ENCODE data around the gene TRERF1. TPM values are rescaled to one million over a fixed set of nuclear protein-coding genes. Genes with fewer than 3 reads are reported as not detected.

The TRERF1 gene
- total RNA-seq, 5 donors from 2014 or later (not counting 1 experiment from before 2014, with no cell fraction given): 20.5 to 52.2 (median 25.6) TPM

DNA sequence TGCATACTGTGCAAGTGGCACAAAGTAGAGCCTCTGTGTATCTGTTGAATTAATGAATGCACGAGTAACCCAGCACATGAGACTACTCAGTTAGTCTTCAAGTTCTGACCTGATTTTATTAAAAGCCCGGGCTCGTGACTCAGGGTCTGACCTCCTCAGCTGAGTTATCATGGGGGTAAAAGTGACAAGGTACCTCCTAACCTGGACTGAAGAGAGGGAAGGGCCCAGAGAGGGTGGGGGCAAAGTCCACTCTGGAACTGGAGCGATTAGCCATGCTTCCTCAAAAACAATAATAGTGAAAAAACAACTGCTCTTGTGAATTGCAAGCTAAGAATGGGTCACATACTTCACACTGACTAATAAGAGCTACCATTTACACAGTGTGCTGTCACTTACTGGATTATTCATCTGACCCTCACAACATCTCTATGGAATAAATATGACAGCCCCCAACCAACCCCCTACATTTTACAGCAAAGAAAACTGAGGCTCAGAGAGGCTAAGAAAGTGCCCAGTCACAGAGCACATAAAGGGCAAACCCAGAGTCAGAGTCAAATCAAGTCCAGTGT, 26.7 kb downstream of the TRERF1 start:
- Mint-ChIP-seq H3K27ac (peak overlapping the region; percentile 59 to 70), H3K4me1 (peaks cover 68 to 76% (median 75%) of the 10 kb centered on the region in 3 donors), H3K4me3 (peak overlapping the region in 1 of 3 donors; percentile 3), H3K9me3 (no peaks in the 10 kb centered on the region), H3K27me3 (no peaks in the 10 kb centered on the region), H3K36me3 (peaks cover 3% of the 10 kb centered on the region)
- DNase-seq (no peak), ATAC-seq (replicated peaks in 1 of 4) (no peak)
- no CpG with 5 or more reads among the region's 4 CpGs for WGBS (ENCODE audit: insufficient coverage)
- Histone ChIP-seq H3K36me3 (ENCODE audit: control insufficient read depth in 2 of 2, extremely low read depth in 1 of 2, insufficient read depth in 1 of 2, low read length in 1 of 2) (peaks cover 0 to 3% of the 10 kb centered on the region in 2 donors), H3K27ac (ENCODE audit: low read length) (no peak overlapping the region), H3K4me1 (ENCODE audit: control insufficient read depth in 1 of 2, extremely low read depth in 1 of 2, insufficient read depth in 2 of 2, low read length in 2 of 2) (peaks cover 14 to 43% of the 10 kb centered on the region in 2 experiments), H3K4me3 (ENCODE audit: control insufficient read depth in 1 of 2, extremely low read depth in 1 of 2, low read length in 1 of 2) (no peak overlapping the region), H3K9me3 (no peaks in the 10 kb centered on the region), H3K27me3 (replicated peaks in 1 of 2; ENCODE audit: control insufficient read depth in 2 of 2, extremely low read depth in 1 of 2, insufficient read depth in 2 of 2, low read length in 1 of 2) (no peaks in the 10 kb centered on the region)
- ChIA-PET POLR2A (no interaction called here), CTCF (interaction anchor here in 1 of 2 donors (0.5 to 1.2 kb wide), 3 partner anchors 22 to 50 kb away, joined by 3 read pairs; no protein-coding TSS in a partner anchor)

DNA sequence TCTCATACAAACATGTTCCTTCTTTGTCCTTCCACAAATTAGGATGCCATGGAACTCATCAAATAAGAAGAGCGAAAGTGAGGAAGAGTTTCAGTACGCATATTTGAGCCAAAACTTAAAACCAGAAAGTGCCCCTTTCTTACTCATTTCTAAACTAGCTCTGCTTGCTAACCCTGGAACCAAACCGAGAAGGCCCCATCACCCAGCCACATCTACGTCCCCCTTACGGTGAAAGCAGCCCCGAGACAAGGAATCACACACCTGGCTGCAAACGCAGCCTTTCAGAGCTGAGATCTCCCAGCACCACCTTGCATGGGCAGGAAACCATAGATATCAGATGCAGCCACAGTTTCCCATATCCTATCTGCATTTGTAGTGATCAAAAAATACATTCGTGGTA, 28.5 kb downstream of the TRERF1 start:
- H3K9me3 Mint-ChIP-seq: no peaks in the 10 kb centered on the region
- H3K27ac Mint-ChIP-seq: peak overlapping the region; percentile 75 to 87
- ChIA-PET CTCF (no interaction called here), POLR2A (no interaction called here)
- peak in 18 of 35 experiments; percentile 7 to 36 (median 16) for DNase-seq
- no peaks in the 10 kb centered on the region for H3K27me3 Mint-ChIP-seq
- H3K36me3 Mint-ChIP-seq: peaks cover 3% of the 10 kb centered on the region
- peaks cover 68 to 76% (median 75%) of the 10 kb centered on the region in 3 donors for H3K4me1 Mint-ChIP-seq
- 8% methylated on average over 4 of the region's 8 CpGs for WGBS (ENCODE audit: insufficient coverage)
- peaks cover 0 to 3% of the 10 kb centered on the region in 2 donors for H3K36me3 ChIP-seq (ENCODE audit: control insufficient read depth in 2 of 2, extremely low read depth in 1 of 2, insufficient read depth in 1 of 2, low read length in 1 of 2)
- ATAC-seq (replicated peaks in 1 of 4): peak; percentile 48 to 77 (median 68)
- peak overlapping the region; percentile 8 to 10 for H3K4me3 ChIP-seq (ENCODE audit: control insufficient read depth in 1 of 2, extremely low read depth in 1 of 2, low read length in 1 of 2)
- no peaks in the 10 kb centered on the region for H3K9me3 ChIP-seq
- peak overlapping the region; percentile 62 to 75 (median 69) for H3K4me3 Mint-ChIP-seq
- no peak overlapping the region for H3K27ac ChIP-seq (ENCODE audit: low read length)
- no peaks in the 10 kb centered on the region for H3K27me3 ChIP-seq (replicated peaks in 1 of 2; ENCODE audit: control insufficient read depth in 2 of 2, extremely low read depth in 1 of 2, insufficient read depth in 2 of 2, low read length in 1 of 2)
- H3K4me1 ChIP-seq (ENCODE audit: control insufficient read depth in 1 of 2, extremely low read depth in 1 of 2, insufficient read depth in 2 of 2, low read length in 2 of 2): peaks cover 10 to 42% of the 10 kb centered on the region in 2 experiments

DNA sequence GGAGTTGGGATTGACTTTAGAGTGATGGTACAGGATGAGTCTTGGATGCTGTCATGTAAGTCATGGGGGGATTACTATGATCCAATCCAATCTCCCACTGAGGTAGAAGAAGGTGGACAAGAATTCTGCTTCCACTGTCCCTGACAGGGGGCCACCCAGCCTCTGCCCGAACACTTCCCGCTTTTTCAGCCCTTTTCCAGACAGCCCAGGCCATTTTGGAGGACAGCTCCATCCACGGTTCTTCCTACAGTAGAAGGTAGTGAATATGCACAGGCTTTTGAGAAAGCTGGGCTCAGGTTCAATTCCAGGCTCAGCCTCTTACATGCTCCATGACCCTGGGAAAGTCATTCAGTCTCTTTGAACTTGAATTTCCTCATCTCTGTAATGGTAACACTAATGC, 31.0 kb downstream of the TRERF1 start:
- no peak for ATAC-seq (replicated peaks in 1 of 4)
- no peaks in the 10 kb centered on the region for H3K27me3 Mint-ChIP-seq
- peaks cover 16 to 49% of the 10 kb centered on the region in 2 experiments for H3K4me1 ChIP-seq (ENCODE audit: control insufficient read depth in 1 of 2, extremely low read depth in 1 of 2, insufficient read depth in 2 of 2, low read length in 2 of 2)
- peak overlapping the region in 1 of 2 donors; percentile 6 for H3K27ac Mint-ChIP-seq
- DNase-seq: no peak
- POLR2A ChIA-PET: interaction anchor here in 1 of 2 donors (0.5 kb wide), 1 partner anchor 1089 kb away, joined by 3 read pairs; the partner anchor contains the start of gene LRRC73
- H3K9me3 ChIP-seq: no peaks in the 10 kb centered on the region
- H3K9me3 Mint-ChIP-seq: no peaks in the 10 kb centered on the region
- H3K27ac ChIP-seq (ENCODE audit: low read length): no peak overlapping the region
- WGBS (ENCODE audit: insufficient coverage): 100% methylated on average over 3 of the region's 3 CpGs
- H3K4me3 ChIP-seq (ENCODE audit: control insufficient read depth in 1 of 2, extremely low read depth in 1 of 2, low read length in 1 of 2): no peak overlapping the region
- no peaks in the 10 kb centered on the region for H3K36me3 ChIP-seq (ENCODE audit: control insufficient read depth in 2 of 2, extremely low read depth in 1 of 2, insufficient read depth in 1 of 2, low read length in 1 of 2)
- H3K4me1 Mint-ChIP-seq: peaks cover 76 to 87% (median 85%) of the 10 kb centered on the region in 3 donors
- H3K27me3 ChIP-seq (replicated peaks in 1 of 2; ENCODE audit: control insufficient read depth in 2 of 2, extremely low read depth in 1 of 2, insufficient read depth in 2 of 2, low read length in 1 of 2): no peaks in the 10 kb centered on the region
- H3K4me3 Mint-ChIP-seq: no peak overlapping the region
- H3K36me3 Mint-ChIP-seq: peaks cover 3% of the 10 kb centered on the region
- CTCF ChIA-PET: interaction anchor here (0.5 to 1.7 kb wide), 4 partner anchors 8 to 146 kb away, joined by 3 to 5 read pairs (median 3); no protein-coding TSS in a partner anchor

DNA sequence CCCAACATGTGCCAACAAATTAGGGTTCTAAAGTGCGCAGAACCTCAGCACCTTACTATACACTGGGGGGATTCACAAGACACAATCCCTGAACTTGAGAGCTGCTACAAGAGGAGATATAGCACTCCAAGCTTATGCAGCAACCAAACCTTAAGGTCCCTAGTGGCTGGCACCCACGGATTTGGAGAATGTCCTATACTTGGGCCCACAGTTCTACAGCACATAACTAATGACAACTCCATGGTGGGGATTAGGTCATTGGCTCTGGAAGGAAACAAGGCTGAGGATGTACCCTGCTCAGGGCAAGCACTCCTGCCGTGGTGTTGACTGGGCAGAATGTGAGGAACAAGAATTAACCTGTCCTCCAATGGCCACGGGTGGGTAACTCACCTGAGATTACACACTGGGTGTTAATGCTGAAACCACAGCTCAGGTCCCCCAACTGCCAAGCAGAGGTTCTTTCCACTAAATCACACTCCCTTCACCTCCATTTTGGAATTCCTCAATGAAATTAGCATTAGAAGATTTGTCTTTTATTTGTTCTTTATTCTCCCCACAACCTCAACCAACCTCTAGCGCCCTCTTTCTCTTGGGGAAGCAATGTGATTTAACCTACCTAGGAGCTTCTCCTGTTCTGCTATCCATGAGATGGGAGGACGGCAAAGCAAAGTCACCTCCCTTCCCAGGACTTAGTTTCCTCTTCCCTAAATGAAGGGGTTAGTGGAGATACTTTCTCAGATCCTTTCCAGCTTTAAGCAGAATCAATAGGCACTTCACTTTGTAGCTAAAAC, 32.0 kb downstream of the TRERF1 start:
- H3K27ac Mint-ChIP-seq: peak overlapping the region; percentile 52 to 54
- CTCF ChIA-PET: interaction anchor here (0.6 to 1.7 kb wide), 5 partner anchors 9 to 112 kb away, joined by 3 to 5 read pairs (median 3); no protein-coding TSS in a partner anchor
- POLR2A ChIA-PET: interaction anchor here in 1 of 2 donors (0.6 kb wide), 1 partner anchor 587 kb away, joined by 3 read pairs; no protein-coding TSS in a partner anchor
- H3K36me3 Mint-ChIP-seq: peaks cover 3% of the 10 kb centered on the region
- H3K4me3 ChIP-seq (ENCODE audit: control insufficient read depth in 1 of 2, extremely low read depth in 1 of 2, low read length in 1 of 2): no peak overlapping the region
- no peaks in the 10 kb centered on the region for H3K36me3 ChIP-seq (ENCODE audit: control insufficient read depth in 2 of 2, extremely low read depth in 1 of 2, insufficient read depth in 1 of 2, low read length in 1 of 2)
- ATAC-seq (replicated peaks in 1 of 4): no peak
- no peaks in the 10 kb centered on the region for H3K9me3 ChIP-seq
- H3K9me3 Mint-ChIP-seq: no peaks in the 10 kb centered on the region
- DNase-seq: no peak
- peaks cover 78 to 91% (median 87%) of the 10 kb centered on the region in 3 donors for H3K4me1 Mint-ChIP-seq
- H3K4me3 Mint-ChIP-seq: no peak overlapping the region
- H3K27ac ChIP-seq (ENCODE audit: low read length): no peak overlapping the region
- H3K4me1 ChIP-seq (ENCODE audit: control insufficient read depth in 1 of 2, extremely low read depth in 1 of 2, insufficient read depth in 2 of 2, low read length in 2 of 2): peaks cover 16 to 47% of the 10 kb centered on the region in 2 experiments
- H3K27me3 ChIP-seq (replicated peaks in 1 of 2; ENCODE audit: control insufficient read depth in 2 of 2, extremely low read depth in 1 of 2, insufficient read depth in 2 of 2, low read length in 1 of 2): no peaks in the 10 kb centered on the region
- no peaks in the 10 kb centered on the region for H3K27me3 Mint-ChIP-seq
- WGBS (ENCODE audit: insufficient coverage): 100% methylated on average over 3 of the region's 6 CpGs

DNA sequence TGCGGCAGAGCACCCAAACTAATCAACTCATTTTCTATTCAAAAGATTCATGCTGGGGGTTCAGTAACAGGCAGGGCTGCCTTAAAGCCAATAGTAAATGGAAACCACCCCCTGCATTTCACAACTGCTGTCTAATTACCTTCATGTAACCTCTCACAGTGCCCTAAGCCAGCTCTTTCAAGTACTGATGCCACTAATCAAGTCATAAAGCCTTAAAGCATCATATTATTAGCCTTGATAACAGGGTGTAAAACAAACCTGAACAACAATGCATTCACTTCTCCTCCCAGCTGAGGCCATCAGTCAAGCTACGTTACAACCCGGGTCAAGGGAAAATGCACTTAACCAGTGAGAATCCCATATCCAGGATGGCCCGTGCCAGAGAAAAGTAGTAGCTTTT, 33.0 kb downstream of the TRERF1 start:
- Histone ChIP-seq H3K4me1 (ENCODE audit: control insufficient read depth in 1 of 2, extremely low read depth in 1 of 2, insufficient read depth in 2 of 2, low read length in 2 of 2) (peaks cover 15 to 47% of the 10 kb centered on the region in 2 experiments), H3K27me3 (replicated peaks in 1 of 2; ENCODE audit: control insufficient read depth in 2 of 2, extremely low read depth in 1 of 2, insufficient read depth in 2 of 2, low read length in 1 of 2) (no peaks in the 10 kb centered on the region), H3K9me3 (no peaks in the 10 kb centered on the region), H3K36me3 (ENCODE audit: control insufficient read depth in 2 of 2, extremely low read depth in 1 of 2, insufficient read depth in 1 of 2, low read length in 1 of 2) (no peaks in the 10 kb centered on the region), H3K27ac (ENCODE audit: low read length) (no peak overlapping the region), H3K4me3 (ENCODE audit: control insufficient read depth in 1 of 2, extremely low read depth in 1 of 2, low read length in 1 of 2) (no peak overlapping the region)
- no peak for DNase-seq
- 90% methylated on average over 4 of the region's 4 CpGs for WGBS (ENCODE audit: insufficient coverage)
- Mint-ChIP-seq H3K4me1 (peaks cover 77 to 90% (median 87%) of the 10 kb centered on the region in 3 donors), H3K27ac (peak overlapping the region in 1 of 2 donors; percentile 48), H3K4me3 (peak overlapping the region in 1 of 3 donors; percentile 62), H3K36me3 (peaks cover 3% of the 10 kb centered on the region), H3K27me3 (no peaks in the 10 kb centered on the region), H3K9me3 (no peaks in the 10 kb centered on the region)
- ChIA-PET CTCF (interaction anchor here in 1 of 2 donors (1.7 kb wide), 1 partner anchor 10 kb away, joined by 5 read pairs; no protein-coding TSS in a partner anchor), POLR2A (interaction anchor here (0.6 kb wide), 2 partner anchors 33 to 41 kb away, joined by 3 to 6 read pairs; partner anchors contain the start of gene TRERF1 (in 1 of the 2))
- ATAC-seq (replicated peaks in 1 of 4): no peak

DNA sequence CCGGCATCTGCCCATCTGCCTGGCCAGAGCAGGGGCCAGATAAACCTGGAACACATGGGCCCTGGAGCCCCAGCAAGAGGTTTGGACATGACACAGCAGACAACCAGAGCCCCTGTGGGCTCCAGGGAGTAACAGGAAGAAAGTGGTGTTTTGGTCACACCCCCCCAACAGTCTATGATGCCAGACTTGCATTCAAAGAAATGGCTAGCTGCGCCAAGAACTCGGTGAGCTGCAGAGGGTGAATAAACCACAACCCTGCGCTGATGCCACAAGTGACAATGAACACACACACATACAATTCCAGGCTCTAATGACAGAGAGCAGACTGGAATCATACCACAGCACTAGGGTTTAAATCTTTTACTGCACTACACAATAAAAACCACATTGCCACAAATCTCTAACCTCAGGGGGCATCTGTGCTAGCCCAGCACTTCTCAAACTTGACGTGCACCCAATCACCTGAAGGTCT, 34.0 kb downstream of the TRERF1 start:
- no peaks in the 10 kb centered on the region for H3K9me3 Mint-ChIP-seq
- H3K27me3 Mint-ChIP-seq: no peaks in the 10 kb centered on the region
- CTCF ChIA-PET: interaction anchor here in 1 of 2 donors (1.0 kb wide), 1 partner anchor 27 kb away, joined by 3 read pairs; no protein-coding TSS in a partner anchor
- no peak overlapping the region for H3K27ac ChIP-seq (ENCODE audit: low read length)
- peaks cover 3% of the 10 kb centered on the region for H3K36me3 Mint-ChIP-seq
- peak overlapping the region; percentile 18 to 62 (median 54) for H3K4me3 Mint-ChIP-seq
- POLR2A ChIA-PET: no interaction called here
- no peaks in the 10 kb centered on the region for H3K9me3 ChIP-seq
- peak; percentile 88 to 91 (median 90) for ATAC-seq (replicated peaks in 1 of 4)
- peaks cover 10 to 36% of the 10 kb centered on the region in 2 experiments for H3K4me1 ChIP-seq (ENCODE audit: control insufficient read depth in 1 of 2, extremely low read depth in 1 of 2, insufficient read depth in 2 of 2, low read length in 2 of 2)
- H3K27ac Mint-ChIP-seq: peak overlapping the region; percentile 80 to 85
- H3K27me3 ChIP-seq (replicated peaks in 1 of 2; ENCODE audit: control insufficient read depth in 2 of 2, extremely low read depth in 1 of 2, insufficient read depth in 2 of 2, low read length in 1 of 2): no peaks in the 10 kb centered on the region
- no peak overlapping the region for H3K4me3 ChIP-seq (ENCODE audit: control insufficient read depth in 1 of 2, extremely low read depth in 1 of 2, low read length in 1 of 2)
- 21% methylated on average over 5 of the region's 5 CpGs for WGBS (ENCODE audit: insufficient coverage)
- DNase-seq: peak in 34 of 35 experiments; percentile 17 to 74 (median 58)
- H3K4me1 Mint-ChIP-seq: peaks cover 74 to 84% (median 83%) of the 10 kb centered on the region in 3 donors
- H3K36me3 ChIP-seq (ENCODE audit: control insufficient read depth in 2 of 2, extremely low read depth in 1 of 2, insufficient read depth in 1 of 2, low read length in 1 of 2): no peaks in the 10 kb centered on the region
